ENCODE results near the gene CCDC142.

- TF ChIP-seq POLR2AphosphoS5 (IDR thresholded peaks at IDR 0.05; ENCODE audit: low read depth, low read length): no peak
- TF ChIP-seq SIN3A (IDR thresholded peaks at IDR 0.05; ENCODE audit: borderline replicate concordance, insufficient read depth, low read length): no peak
- no peak for TF ChIP-seq REST (IDR thresholded peaks at IDR 0.05; ENCODE audit: insufficient read depth in 1 of 2, low read depth in 2 of 2, low read length in 2 of 2)
Observed at GRCh38 chr2:74425523-74425922, 57.3 kb downstream of the CCDC142 start.

Data from PFSK-1 (cell line).